ENCODE results near the gene FGF14.

Gene FGF14

GRCh38 chr13:102401766-102402165 is at the start of gene FGF14:
FGF14 (minus strand) TSS chr13:102402048.
- Histone ChIP-seq H4K20me1 (ENCODE audit: control insufficient read depth, insufficient read depth, low read depth, low read length) (no peaks in the 10 kb centered on the region), H3K27ac (ENCODE audit: low read depth, low read length) (no peak within 1 kb of the TSS), H3K9me3 (ENCODE audit: control insufficient read depth, insufficient read depth, low read length) (no peaks in the 10 kb centered on the region), H3K4me3 (ENCODE audit: low read length) (no peak within 1 kb of the TSS), H3K36me3 (ENCODE audit: control insufficient read depth, low read length) (no peaks in the 10 kb centered on the region), H3K79me2 (ENCODE audit: control insufficient read depth, low read length) (no peaks in the 10 kb centered on the region), H3K4me1 (ENCODE audit: control insufficient read depth, low read length) (no peaks in the 10 kb centered on the region), H3K27me3 (ENCODE audit: control insufficient read depth, low read length) (no peaks in the 10 kb centered on the region), H3K9me2 (replicated peaks; ENCODE audit: control insufficient read depth, low read length) (no peaks in the 10 kb centered on the region), H3K4me2 (ENCODE audit: low read length) (no peak within 1 kb of the TSS), H3F3A (ENCODE audit: control insufficient read depth, insufficient read depth) (no peaks in the 10 kb centered on the region)
- no peak for TF ChIP-seq EZH2phosphoT487 (IDR thresholded peaks at IDR 0.05; ENCODE audit: borderline replicate concordance, low read length)
- TF ChIP-seq, protein P1, sequence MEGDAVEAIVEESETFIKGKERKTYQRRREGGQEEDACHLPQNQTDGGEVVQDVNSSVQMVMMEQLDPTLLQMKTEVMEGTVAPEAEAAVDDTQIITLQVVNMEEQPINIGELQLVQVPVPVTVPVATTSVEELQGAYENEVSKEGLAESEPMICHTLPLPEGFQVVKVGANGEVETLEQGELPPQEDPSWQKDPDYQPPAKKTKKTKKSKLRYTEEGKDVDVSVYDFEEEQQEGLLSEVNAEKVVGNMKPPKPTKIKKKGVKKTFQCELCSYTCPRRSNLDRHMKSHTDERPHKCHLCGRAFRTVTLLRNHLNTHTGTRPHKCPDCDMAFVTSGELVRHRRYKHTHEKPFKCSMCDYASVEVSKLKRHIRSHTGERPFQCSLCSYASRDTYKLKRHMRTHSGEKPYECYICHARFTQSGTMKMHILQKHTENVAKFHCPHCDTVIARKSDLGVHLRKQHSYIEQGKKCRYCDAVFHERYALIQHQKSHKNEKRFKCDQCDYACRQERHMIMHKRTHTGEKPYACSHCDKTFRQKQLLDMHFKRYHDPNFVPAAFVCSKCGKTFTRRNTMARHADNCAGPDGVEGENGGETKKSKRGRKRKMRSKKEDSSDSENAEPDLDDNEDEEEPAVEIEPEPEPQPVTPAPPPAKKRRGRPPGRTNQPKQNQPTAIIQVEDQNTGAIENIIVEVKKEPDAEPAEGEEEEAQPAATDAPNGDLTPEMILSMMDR (IDR thresholded peaks at IDR 0.05; ENCODE audit: low read depth, low read length, poor library complexity, severe bottlenecking): no peak

DNA sequence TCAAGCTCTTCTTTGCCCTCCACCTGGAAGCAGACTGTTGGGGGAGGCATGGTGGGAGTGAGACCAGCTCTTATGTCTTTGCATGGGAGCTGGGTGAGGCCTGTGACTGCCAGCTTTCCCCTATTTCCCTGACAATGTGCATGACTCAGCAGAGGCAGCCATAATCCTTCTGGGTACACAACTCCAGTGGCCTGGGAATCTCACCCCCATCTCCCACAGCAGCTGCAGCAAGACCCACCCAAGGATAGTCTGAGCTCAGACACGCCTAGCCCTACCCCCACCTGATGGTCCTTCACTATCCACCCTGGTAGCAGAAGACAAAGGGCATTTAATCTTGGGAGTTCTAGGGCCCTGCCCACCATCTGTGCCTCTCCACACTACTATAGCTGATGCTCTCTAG is 41.4 kb upstream of the FGF14 start:
- Histone ChIP-seq H3K4me2 (ENCODE audit: low read length) (no peak overlapping the region), H3K9me2 (replicated peaks; ENCODE audit: control insufficient read depth, low read length) (no peaks in the 10 kb centered on the region), H3K27ac (ENCODE audit: low read depth, low read length) (no peak overlapping the region), H3K4me3 (ENCODE audit: low read length) (no peak overlapping the region), H3K4me1 (ENCODE audit: control insufficient read depth, low read length) (no peaks in the 10 kb centered on the region), H3K9me3 (ENCODE audit: control insufficient read depth, insufficient read depth, low read length) (no peaks in the 10 kb centered on the region), H3F3A (ENCODE audit: control insufficient read depth, insufficient read depth) (no peaks in the 10 kb centered on the region), H4K20me1 (ENCODE audit: control insufficient read depth, insufficient read depth, low read depth, low read length) (no peaks in the 10 kb centered on the region), H3K36me3 (ENCODE audit: control insufficient read depth, low read length) (no peaks in the 10 kb centered on the region), H3K79me2 (ENCODE audit: control insufficient read depth, low read length) (no peaks in the 10 kb centered on the region), H3K27me3 (ENCODE audit: control insufficient read depth, low read length) (no peaks in the 10 kb centered on the region)
- no peak for TF ChIP-seq EZH2phosphoT487 (IDR thresholded peaks at IDR 0.05; ENCODE audit: borderline replicate concordance, low read length)
- TF ChIP-seq, protein P1 (IDR thresholded peaks at IDR 0.05; ENCODE audit: low read depth, low read length, poor library complexity, severe bottlenecking): no peak

DNA sequence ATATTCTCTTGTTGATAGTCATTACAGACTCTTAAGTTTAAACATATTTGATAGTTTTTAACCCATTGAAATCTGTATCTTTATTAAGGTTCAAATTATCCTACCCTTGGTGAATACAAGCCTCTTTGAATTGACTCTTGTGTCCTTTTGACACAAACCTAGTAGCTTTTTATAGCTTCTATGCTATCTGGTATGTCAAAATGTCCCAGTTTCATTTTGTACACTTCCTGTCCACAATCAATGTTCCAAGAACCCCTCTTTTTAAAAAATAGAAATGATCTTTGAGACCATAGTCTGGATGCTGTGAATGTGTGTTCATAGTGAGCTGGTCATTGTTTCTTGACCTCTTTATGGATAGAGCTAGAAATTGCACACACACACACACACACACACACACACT is 39.2 kb upstream of the FGF14 start:
- Histone ChIP-seq H3K9me2 (replicated peaks; ENCODE audit: control insufficient read depth, low read length) (no peaks in the 10 kb centered on the region), H3K4me3 (ENCODE audit: low read length) (no peak overlapping the region), H3K27ac (ENCODE audit: low read depth, low read length) (no peak overlapping the region), H4K20me1 (ENCODE audit: control insufficient read depth, insufficient read depth, low read depth, low read length) (no peaks in the 10 kb centered on the region), H3K27me3 (ENCODE audit: control insufficient read depth, low read length) (no peaks in the 10 kb centered on the region), H3F3A (ENCODE audit: control insufficient read depth, insufficient read depth) (no peaks in the 10 kb centered on the region), H3K36me3 (ENCODE audit: control insufficient read depth, low read length) (no peaks in the 10 kb centered on the region), H3K4me1 (ENCODE audit: control insufficient read depth, low read length) (no peaks in the 10 kb centered on the region), H3K79me2 (ENCODE audit: control insufficient read depth, low read length) (no peaks in the 10 kb centered on the region), H3K9me3 (ENCODE audit: control insufficient read depth, insufficient read depth, low read length) (no peaks in the 10 kb centered on the region), H3K4me2 (ENCODE audit: low read length) (no peak overlapping the region)
- no peak for TF ChIP-seq EZH2phosphoT487 (IDR thresholded peaks at IDR 0.05; ENCODE audit: borderline replicate concordance, low read length)
- TF ChIP-seq, protein P1 (IDR thresholded peaks at IDR 0.05; ENCODE audit: low read depth, low read length, poor library complexity, severe bottlenecking): no peak

Data from DOHH2 (cell line).